ENCODE measurements around the gene TMUB1.

Gene TMUB1

GRCh38 chr7:151124899-151125399, 41.7 kb upstream of the TMUB1 start:
- Histone ChIP-seq H3K27ac (ENCODE audit: low read depth, low read length, poor library complexity, severe bottlenecking) (no peak overlapping the region), H3K4me2 (ENCODE audit: low read length) (no peak overlapping the region), H3K9me3 (ENCODE audit: low read length) (no peaks in the 10 kb centered on the region), H3K4me1 (ENCODE audit: insufficient read depth, low read length, severe bottlenecking) (no peaks in the 10 kb centered on the region), H3K36me3 (ENCODE audit: insufficient read depth, low read length) (no peaks in the 10 kb centered on the region), H4K20me1 (ENCODE audit: insufficient read depth, low read length) (no peaks in the 10 kb centered on the region), H3K4me3 (ENCODE audit: low read depth, low read length, poor library complexity, severe bottlenecking) (no peak overlapping the region), H3F3A (ENCODE audit: insufficient read depth, low read length) (no peaks in the 10 kb centered on the region), H3K27me3 (ENCODE audit: insufficient read depth, low read length) (peaks cover 22% of the 10 kb centered on the region; the same call in 1 of the 2 replicates), H3K9me2 (ENCODE audit: low read depth, low read length) (no peaks in the 10 kb centered on the region), H3K9ac (ENCODE audit: low read length) (no peak overlapping the region), H2AFZ (ENCODE audit: low read length) (no peak overlapping the region), H3K79me2 (ENCODE audit: insufficient read depth, low read length) (no peaks in the 10 kb centered on the region)
- TF ChIP-seq EZH2 (IDR thresholded peaks at IDR 0.05; ENCODE audit: borderline replicate concordance, low read length) (no peak), CTCF (IDR thresholded peaks at IDR 0.05; ENCODE audit: low read length) (no peak)

GRCh38 chr7:151124481-151124880, 41.2 kb upstream of the TMUB1 start:
- Histone ChIP-seq H2AFZ (ENCODE audit: low read length) (no peak overlapping the region), H3K9ac (ENCODE audit: low read length) (no peak overlapping the region), H4K20me1 (ENCODE audit: insufficient read depth, low read length) (no peaks in the 10 kb centered on the region), H3K27ac (ENCODE audit: low read depth, low read length, poor library complexity, severe bottlenecking) (no peak overlapping the region), H3F3A (ENCODE audit: insufficient read depth, low read length) (no peaks in the 10 kb centered on the region), H3K4me1 (ENCODE audit: insufficient read depth, low read length, severe bottlenecking) (no peaks in the 10 kb centered on the region), H3K79me2 (ENCODE audit: insufficient read depth, low read length) (no peaks in the 10 kb centered on the region), H3K9me3 (ENCODE audit: low read length) (no peaks in the 10 kb centered on the region), H3K27me3 (ENCODE audit: insufficient read depth, low read length) (peaks cover 22% of the 10 kb centered on the region; the same call in 1 of the 2 replicates), H3K4me2 (ENCODE audit: low read length) (no peak overlapping the region), H3K36me3 (ENCODE audit: insufficient read depth, low read length) (no peaks in the 10 kb centered on the region), H3K9me2 (ENCODE audit: low read depth, low read length) (no peaks in the 10 kb centered on the region), H3K4me3 (ENCODE audit: low read depth, low read length, poor library complexity, severe bottlenecking) (no peak overlapping the region)
- TF ChIP-seq EZH2 (IDR thresholded peaks at IDR 0.05; ENCODE audit: borderline replicate concordance, low read length), result no peak
- TF ChIP-seq CTCF (IDR thresholded peaks at IDR 0.05; ENCODE audit: low read length), result no peak

GRCh38 chr7:151123822-151124464, 40.6 kb upstream of the TMUB1 start:
- no peak overlapping the region for H3K27ac ChIP-seq (ENCODE audit: low read depth, low read length, poor library complexity, severe bottlenecking)
- H3K27me3 ChIP-seq (ENCODE audit: insufficient read depth, low read length), result 0 out of 2 replicates have a peak, but pooled peaks cover 17% of the 10 kb centered on the region
- TF ChIP-seq CTCF (IDR thresholded peaks at IDR 0.05; ENCODE audit: low read length), result peak; percentile 99
- no peak for TF ChIP-seq EZH2 (IDR thresholded peaks at IDR 0.05; ENCODE audit: borderline replicate concordance, low read length)
- no peaks in the 10 kb centered on the region for H3K9me2 ChIP-seq (ENCODE audit: low read depth, low read length)
- no peaks in the 10 kb centered on the region for H3K4me1 ChIP-seq (ENCODE audit: insufficient read depth, low read length, severe bottlenecking)
- no peaks in the 10 kb centered on the region for H3F3A ChIP-seq (ENCODE audit: insufficient read depth, low read length)
- no peak overlapping the region for H2AFZ ChIP-seq (ENCODE audit: low read length)
- H3K4me3 ChIP-seq (ENCODE audit: low read depth, low read length, poor library complexity, severe bottlenecking), result no peak overlapping the region
- no peak overlapping the region for H3K4me2 ChIP-seq (ENCODE audit: low read length)
- H3K79me2 ChIP-seq (ENCODE audit: insufficient read depth, low read length), result no peaks in the 10 kb centered on the region
- H3K36me3 ChIP-seq (ENCODE audit: insufficient read depth, low read length), result no peaks in the 10 kb centered on the region
- H4K20me1 ChIP-seq (ENCODE audit: insufficient read depth, low read length), result no peaks in the 10 kb centered on the region
- H3K9me3 ChIP-seq (ENCODE audit: low read length), result no peaks in the 10 kb centered on the region
- H3K9ac ChIP-seq (ENCODE audit: low read length), result no peak overlapping the region
